Esophagus muscularis mucosa (tissue), 4 donors: Measurements from ENCODE around the gene SLC26A9. TPM values are rescaled to one million over a fixed set of nuclear protein-coding genes. Genes with fewer than 3 reads are reported as not detected.
"Not testable (repeated sequence)": the region's sequence is repeated elsewhere in the genome, so short reads cannot be mapped to it uniquely, and the experiment has no call there.

Source experiments
- DNase-seq: peaks from one replicate; pipeline ENCODE4 v3.0.0-alpha.2; 2017; ENCODE audit errors: extremely low spot score
- H3K27ac ChIP-seq, 4 donors: fragments of 200-600 bp; sonication (generic); replicated peaks in 1 of 4; 1 replicate in 3 of 4; 2 replicates in 1 of 4; pipeline ENCODE4 v1.5.1; 2016 to 2019; ENCODE audit warnings: mild to moderate bottlenecking in 1 of 4
- H3K27me3 ChIP-seq, 4 donors: fragments of 200-600 bp; sonication (generic); one replicate each; pipeline versions ENCODE4 v1.5.1 to v1.6.0; 2016 to 2019
- H3K36me3 ChIP-seq, 4 donors: fragments of 200-600 bp; sonication (generic); one replicate each; pipeline ENCODE4 v1.5.1; 2016 to 2019
- H3K4me1 ChIP-seq, 4 donors: fragments of 200-600 bp; sonication (generic); one replicate each; pipeline ENCODE4 v1.5.1; 2016 to 2019
- H3K4me3 ChIP-seq, 4 donors: fragments of 200-600 bp; sonication (generic); 1 replicate in 2 of 4; 2 replicates in 2 of 4; pipeline ENCODE4 v1.5.1; 2016 to 2019; ENCODE audit warnings: mild to moderate bottlenecking in 4 of 4, moderate library complexity in 1 of 4
- H3K9me3 ChIP-seq, 4 donors: fragments of 200-600 bp; sonication (generic); 1 replicate in 3 of 4; 2 replicates in 1 of 4; pipeline ENCODE4 v1.5.1; 2016 to 2019
- EP300 ChIP-seq: sonication (generic); formaldehyde crosslinking; IDR thresholded peaks from one replicate; pipeline ENCODE4 v1.6.1; 2017; ENCODE audit warnings: antibody characterized with exemption
- POLR2A ChIP-seq: fragments of 450-650 bp; IDR thresholded peaks from one replicate; pipeline ENCODE4 v1.6.1; 2017; ENCODE audit warnings: antibody characterized with exemption, moderate library complexity, mild to moderate bottlenecking, low read depth
- POLR2AphosphoS5 ChIP-seq, 2 donors: sonication (generic); formaldehyde crosslinking; IDR thresholded peaks; one replicate each; pipeline ENCODE4 v1.6.1; 2017; ENCODE audit warnings: antibody characterized with exemption in 2 of 2
- WGBS: methylation state at CpG from one replicate; pipeline ENCODE4 v1.1.5; 2018; 5-methylcytosine and 5-hydroxymethylcytosine counted together
- intact Hi-C: fragments of 100-400 bp; cut with DNase I; formaldehyde crosslinking; loops from one replicate; pipeline ENCODE4 v1.15.1; 2023
- total RNA-seq, 4 donors: library from RNA; depleted of rRNA; stranded (reverse); fragments of >200 nt; gene quantifications; one replicate each; pipeline versions ENCODE4 v1.1.0 to v1.2.1, GENCODE V29; 2016
- TF ChIP-seq, protein P1 (sequence below), 3 experiments: fragments of 200-600 bp in 2 of 3; fragments of 450-650 bp in 1 of 3; sonication (generic) in 2 of 3; IDR thresholded peaks; one replicate each; pipeline ENCODE4 v1.5.1; 2017 to 2019; ENCODE audit warnings: antibody characterized with exemption in 3 of 3, mild to moderate bottlenecking in 2 of 3, moderate library complexity in 1 of 3

Gene SLC26A9
- total RNA-seq, 4 donors from 2014 or later, result under 0.01 TPM; not detected in 3

DNA sequence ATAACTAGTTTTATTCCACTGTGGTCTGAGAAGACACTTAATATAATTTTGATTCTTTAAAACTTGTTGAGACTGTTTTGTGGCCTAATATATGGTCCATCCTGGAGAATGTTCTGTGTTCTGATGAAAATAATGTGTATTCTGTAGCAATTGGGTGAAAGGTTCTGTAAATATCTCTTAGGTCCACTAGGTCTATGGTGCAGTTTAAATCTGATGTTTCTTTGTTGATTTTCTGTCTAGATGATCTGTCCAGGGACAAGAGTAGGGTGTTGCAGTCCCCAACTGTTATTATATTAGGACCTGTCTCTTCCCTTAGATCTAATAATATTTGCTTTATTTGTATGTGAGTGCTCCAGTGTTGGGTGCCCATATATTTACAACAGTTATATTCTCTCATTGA lies 59.5 kb downstream of the SLC26A9 start:
- Histone ChIP-seq H3K27me3 (no peaks in the 10 kb centered on the region), H3K36me3 (no peaks in the 10 kb centered on the region), H3K4me1 (no peaks in the 10 kb centered on the region), H3K9me3 (peaks cover 0 to 18% (median 6%) of the 10 kb centered on the region in 4 donors), H3K4me3 (no peak overlapping the region), H3K27ac (no peak overlapping the region)
- DNase-seq, result no peak
- intact Hi-C loops, result no loop called here
- TF ChIP-seq POLR2A, result no peak
- TF ChIP-seq, protein P1, sequence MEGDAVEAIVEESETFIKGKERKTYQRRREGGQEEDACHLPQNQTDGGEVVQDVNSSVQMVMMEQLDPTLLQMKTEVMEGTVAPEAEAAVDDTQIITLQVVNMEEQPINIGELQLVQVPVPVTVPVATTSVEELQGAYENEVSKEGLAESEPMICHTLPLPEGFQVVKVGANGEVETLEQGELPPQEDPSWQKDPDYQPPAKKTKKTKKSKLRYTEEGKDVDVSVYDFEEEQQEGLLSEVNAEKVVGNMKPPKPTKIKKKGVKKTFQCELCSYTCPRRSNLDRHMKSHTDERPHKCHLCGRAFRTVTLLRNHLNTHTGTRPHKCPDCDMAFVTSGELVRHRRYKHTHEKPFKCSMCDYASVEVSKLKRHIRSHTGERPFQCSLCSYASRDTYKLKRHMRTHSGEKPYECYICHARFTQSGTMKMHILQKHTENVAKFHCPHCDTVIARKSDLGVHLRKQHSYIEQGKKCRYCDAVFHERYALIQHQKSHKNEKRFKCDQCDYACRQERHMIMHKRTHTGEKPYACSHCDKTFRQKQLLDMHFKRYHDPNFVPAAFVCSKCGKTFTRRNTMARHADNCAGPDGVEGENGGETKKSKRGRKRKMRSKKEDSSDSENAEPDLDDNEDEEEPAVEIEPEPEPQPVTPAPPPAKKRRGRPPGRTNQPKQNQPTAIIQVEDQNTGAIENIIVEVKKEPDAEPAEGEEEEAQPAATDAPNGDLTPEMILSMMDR (IDR thresholded peaks at IDR 0.05), result no peak
- no peak for TF ChIP-seq POLR2AphosphoS5 (IDR thresholded peaks at IDR 0.05)
- no peak for TF ChIP-seq EP300

DNA sequence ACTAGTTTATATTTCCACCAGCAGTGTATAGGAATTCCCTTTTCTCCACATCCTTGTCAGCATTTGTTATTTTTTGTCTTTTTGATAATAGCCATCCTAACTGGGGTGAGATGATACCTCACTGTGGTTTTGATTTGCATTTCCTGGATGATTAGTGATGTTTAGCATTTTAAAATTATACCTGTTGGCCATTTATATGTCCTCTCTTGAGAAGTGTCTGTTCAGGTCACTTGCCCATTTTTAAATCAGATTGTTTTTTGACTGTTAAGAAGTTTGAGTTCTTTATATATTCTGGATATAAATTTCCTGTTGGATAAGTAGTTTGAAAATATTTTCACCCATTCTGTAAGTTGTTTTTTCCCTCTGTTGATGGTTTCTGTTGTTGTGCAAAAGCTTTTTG lies 62.3 kb downstream of the SLC26A9 start:
- Histone ChIP-seq H3K27ac (no peak overlapping the region), H3K36me3 (no peaks in the 10 kb centered on the region), H3K27me3 (no peaks in the 10 kb centered on the region), H3K4me3 (no peak overlapping the region), H3K9me3 (peaks cover 0 to 22% (median 11%) of the 10 kb centered on the region in 4 donors), H3K4me1 (no peaks in the 10 kb centered on the region)
- intact Hi-C loops, result no loop called here
- no peak for TF ChIP-seq POLR2AphosphoS5 (IDR thresholded peaks at IDR 0.05)
- no peak for DNase-seq

DNA sequence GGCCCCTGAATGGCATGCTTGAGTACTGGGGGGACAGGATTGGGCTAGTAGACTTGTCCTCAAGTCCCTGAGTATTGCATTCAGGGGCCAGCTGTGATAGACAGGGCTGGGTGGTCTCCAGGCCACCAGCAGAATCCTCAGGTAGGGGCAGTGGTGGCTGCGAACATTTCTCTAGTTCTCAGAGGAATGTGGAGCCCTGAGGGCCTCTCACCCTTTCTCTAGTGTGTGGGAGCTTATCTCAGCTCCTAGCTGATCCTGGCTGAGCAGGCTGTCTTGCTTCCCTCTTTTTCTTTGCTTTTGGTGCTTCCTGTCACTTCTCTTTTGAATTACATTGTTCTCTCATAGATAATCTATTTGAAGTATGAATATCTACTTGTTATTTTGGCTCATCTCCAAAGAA lies 63.3 kb downstream of the SLC26A9 start:
- no peak overlapping the region for H3K4me3 ChIP-seq
- TF ChIP-seq POLR2A, result no peak
- no peak for TF ChIP-seq EP300
- TF ChIP-seq POLR2AphosphoS5 (IDR thresholded peaks at IDR 0.05), result no peak
- TF ChIP-seq, protein P1 (IDR thresholded peaks at IDR 0.05), result no peak
- H3K9me3 ChIP-seq, result peaks cover 0 to 22% (median 14%) of the 10 kb centered on the region in 4 donors
- H3K27ac ChIP-seq, result no peak overlapping the region
- WGBS, result 94% methylated on average over 1 of the region's 1 CpG
- no peaks in the 10 kb centered on the region for H3K36me3 ChIP-seq
- DNase-seq, result no peak
- intact Hi-C loops, result no loop called here
- no peaks in the 10 kb centered on the region for H3K4me1 ChIP-seq
- no peaks in the 10 kb centered on the region for H3K27me3 ChIP-seq

DNA sequence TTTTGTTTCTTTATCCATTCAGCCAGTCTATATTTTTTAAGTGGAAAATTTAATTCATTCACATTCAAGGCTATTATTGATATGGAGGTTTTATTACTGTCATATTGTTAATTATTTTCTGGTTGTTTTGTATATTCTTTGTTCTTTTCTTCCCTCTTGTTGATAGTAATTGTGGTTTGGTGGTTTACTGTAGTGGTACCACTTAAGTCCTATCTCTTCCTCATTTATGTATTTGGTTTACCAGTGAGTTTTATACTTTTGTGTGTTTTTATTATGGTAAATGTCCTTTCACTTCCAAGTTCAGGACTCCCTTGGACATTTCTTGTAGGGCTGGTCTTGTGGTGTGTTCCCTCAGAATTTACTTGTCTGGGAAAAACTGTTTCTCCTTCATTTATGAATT lies 65.2 kb downstream of the SLC26A9 start:
- DNase-seq, result no peak
- H3K9me3 ChIP-seq, result peaks cover 0 to 25% (median 16%) of the 10 kb centered on the region in 4 donors
- TF ChIP-seq POLR2AphosphoS5 (IDR thresholded peaks at IDR 0.05), result no peak
- TF ChIP-seq, protein P1 (IDR thresholded peaks at IDR 0.05), result no peak
- no peak for TF ChIP-seq POLR2A
- TF ChIP-seq EP300, result no peak
- no peaks in the 10 kb centered on the region for H3K36me3 ChIP-seq
- intact Hi-C loops, result no loop called here
- H3K27me3 ChIP-seq, result no peaks in the 10 kb centered on the region
- H3K27ac ChIP-seq, result no peak overlapping the region
- no peaks in the 10 kb centered on the region for H3K4me1 ChIP-seq
- no peak overlapping the region for H3K4me3 ChIP-seq

DNA sequence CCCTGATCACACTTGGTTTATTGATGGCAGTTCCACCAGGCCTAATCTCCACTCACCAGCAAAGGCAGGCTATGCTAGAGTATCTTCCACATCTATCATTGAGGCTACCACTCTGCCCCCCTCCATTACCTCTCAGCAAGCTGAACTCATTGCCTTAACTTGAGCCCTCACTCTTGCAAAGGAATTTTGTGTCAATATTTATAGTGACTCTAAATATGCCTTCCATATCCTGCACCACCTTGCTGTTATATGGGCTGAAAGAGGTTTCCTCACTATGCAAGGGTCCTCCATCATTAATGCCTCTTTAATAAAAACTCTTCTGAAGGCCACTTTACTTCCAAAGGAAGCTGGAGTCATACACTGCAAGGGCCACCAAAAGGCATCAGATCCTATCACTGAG lies 70.1 kb downstream of the SLC26A9 start:
- intact Hi-C loops, H3K27ac ChIP-seq, H3K27me3 ChIP-seq, H3K4me3 ChIP-seq, DNase-seq, H3K9me3 ChIP-seq, H3K36me3 ChIP-seq, H3K4me1 ChIP-seq: not testable (repeated sequence)

DNA sequence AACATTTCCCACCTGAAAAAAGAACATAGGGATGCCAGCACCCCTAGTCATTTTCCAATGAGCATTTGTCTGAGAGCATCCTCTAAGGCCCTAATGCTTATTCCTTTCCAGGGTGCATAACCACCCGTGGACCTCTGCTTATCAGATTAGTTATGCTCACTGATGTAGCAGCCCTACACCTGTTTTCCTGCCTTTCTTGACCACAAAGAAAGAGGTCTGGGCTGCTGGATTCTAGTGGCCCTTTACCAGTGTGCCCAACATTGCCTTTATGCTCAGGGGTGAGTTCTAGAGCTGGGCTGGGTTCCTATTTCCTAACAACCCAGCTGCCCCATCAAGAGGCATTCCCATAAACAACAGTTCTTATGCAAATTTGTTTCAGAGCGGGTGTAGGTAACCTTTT lies 73.0 kb downstream of the SLC26A9 start:
- intact Hi-C loops, result no loop called here
- 72% methylated on average over 2 of the region's 2 CpGs for WGBS
- Histone ChIP-seq H3K27me3 (no peaks in the 10 kb centered on the region), H3K9me3 (peaks cover 0 to 6% (median 3%) of the 10 kb centered on the region in 4 donors), H3K4me3 (no peak overlapping the region), H3K4me1 (no peaks in the 10 kb centered on the region), H3K36me3 (no peaks in the 10 kb centered on the region), H3K27ac (no peak overlapping the region)
- TF ChIP-seq POLR2A, result no peak
- TF ChIP-seq EP300, result no peak
- TF ChIP-seq, protein P1 (IDR thresholded peaks at IDR 0.05), result no peak
- TF ChIP-seq POLR2AphosphoS5 (IDR thresholded peaks at IDR 0.05), result no peak
- no peak for DNase-seq
